ENCODE data around the gene FTCDNL1. TPM values are rescaled to one million over a fixed set of nuclear protein-coding genes. Genes with fewer than 3 reads are reported as not detected.

Gene FTCDNL1
- total and polyA plus RNA-seq, 8 donors = 0.31 to 2.8 (median 0.78) TPM; not detected in 4

GRCh38 chr2:199791326-199791725, 59.7 kb downstream of the FTCDNL1 start:
- no peak overlapping the region for H3K27ac ChIP-seq
- H3K4me3 ChIP-seq = no peak overlapping the region
- intact Hi-C loops (cut with DNase I; ENCODE audit: low total_unique reads) = no loop called here
- no peaks in the 10 kb centered on the region for H3K36me3 ChIP-seq
- no peaks in the 10 kb centered on the region for H3K4me1 ChIP-seq
- TF ChIP-seq CTCF (IDR thresholded peaks at IDR 0.05) (no peak), EP300 (IDR thresholded peaks at IDR 0.05) (no peak), POLR2A (IDR thresholded peaks at IDR 0.05) (no peak), POLR2AphosphoS5 (IDR thresholded peaks at IDR 0.05) (no peak)
- WGBS, 5 donors = 68 to 82% (median 75%) methylated on average over 3 of the region's 3 CpGs
- H3K9me3 ChIP-seq = no peaks in the 10 kb centered on the region
- no peak for DNase-seq
- H3K27me3 ChIP-seq = no peaks in the 10 kb centered on the region

GRCh38 chr2:199784512-199784911, 66.5 kb downstream of the FTCDNL1 start:
- intact Hi-C loops (cut with DNase I; ENCODE audit: low total_unique reads) = no loop called here
- TF ChIP-seq EP300 (IDR thresholded peaks at IDR 0.05) (no peak), CTCF (IDR thresholded peaks at IDR 0.05) (no peak), POLR2AphosphoS5 (IDR thresholded peaks at IDR 0.05) (no peak), POLR2A (IDR thresholded peaks at IDR 0.05) (no peak)
- no peak overlapping the region for H3K4me3 ChIP-seq
- no peaks in the 10 kb centered on the region for H3K36me3 ChIP-seq
- no peaks in the 10 kb centered on the region for H3K4me1 ChIP-seq
- WGBS, 5 donors = 79 to 94% (median 89%) methylated on average over 3 to 4 of the region's 4 CpGs
- H3K27ac ChIP-seq = no peak overlapping the region
- no peaks in the 10 kb centered on the region for H3K27me3 ChIP-seq
- DNase-seq = no peak
- no peaks in the 10 kb centered on the region for H3K9me3 ChIP-seq

GRCh38 chr2:199779589-199779988, 71.4 kb downstream of the FTCDNL1 start:
- Histone ChIP-seq H3K4me3 (no peak overlapping the region), H3K4me1 (no peaks in the 10 kb centered on the region), H3K27me3 (no peaks in the 10 kb centered on the region), H3K27ac (no peak overlapping the region), H3K36me3 (no peaks in the 10 kb centered on the region), H3K9me3 (no peaks in the 10 kb centered on the region)
- WGBS, 5 donors = 90 to 95% (median 92%) methylated on average over 3 of the region's 3 CpGs
- intact Hi-C loops (cut with DNase I; ENCODE audit: low total_unique reads) = no loop called here
- TF ChIP-seq EP300 (IDR thresholded peaks at IDR 0.05) = no peak
- TF ChIP-seq CTCF (IDR thresholded peaks at IDR 0.05) = no peak
- no peak for TF ChIP-seq POLR2AphosphoS5 (IDR thresholded peaks at IDR 0.05)
- no peak for TF ChIP-seq POLR2A (IDR thresholded peaks at IDR 0.05)
- no peak for DNase-seq

GRCh38 chr2:199778655-199779054, 72.3 kb downstream of the FTCDNL1 start:
- intact Hi-C loops (cut with DNase I; ENCODE audit: low total_unique reads) = no loop called here
- no peak for TF ChIP-seq CTCF (IDR thresholded peaks at IDR 0.05)
- TF ChIP-seq EP300 (IDR thresholded peaks at IDR 0.05) = no peak
- TF ChIP-seq POLR2AphosphoS5 (IDR thresholded peaks at IDR 0.05) = no peak
- TF ChIP-seq POLR2A (IDR thresholded peaks at IDR 0.05) = no peak
- H3K4me1 ChIP-seq = no peaks in the 10 kb centered on the region
- H3K9me3 ChIP-seq = no peaks in the 10 kb centered on the region
- no peak for DNase-seq
- H3K36me3 ChIP-seq = no peaks in the 10 kb centered on the region
- WGBS, 5 donors = 81 to 90% (median 85%) methylated on average over 3 of the region's 3 CpGs
- H3K27me3 ChIP-seq = no peaks in the 10 kb centered on the region
- no peak overlapping the region for H3K27ac ChIP-seq
- H3K4me3 ChIP-seq = no peak overlapping the region
